AG08396 (cell line): ENCODE measurements around the gene GOSR2.
"Not testable (repeated sequence)": the region's sequence is repeated elsewhere in the genome, so short reads cannot be mapped to it uniquely, and the experiment has no call there.

Experiments
- DNase-seq: peaks from one replicate; pipeline ENCODE4 v3.0.0; 2012; ENCODE audit warnings: low spot score, mixed read lengths

GOSR2 gene

GRCh38 chr17:46964315-46965265 lies 41.6 kb downstream of the GOSR2 start:
- DNase-seq = peak; percentile 47

GRCh38 chr17:46968224-46968834 lies 45.4 kb downstream of the GOSR2 start:
- no peak for DNase-seq

GRCh38 chr17:46968896-46969295 lies 45.9 kb downstream of the GOSR2 start:
- no peak for DNase-seq

GRCh38 chr17:46971647-46972300 lies 48.8 kb downstream of the GOSR2 start:
- no peak for DNase-seq

GRCh38 chr17:46972346-46972745 lies 49.4 kb downstream of the GOSR2 start:
- DNase-seq = no peak

GRCh38 chr17:46974086-46974485 lies 51.1 kb downstream of the GOSR2 start:
- no peak for DNase-seq

GRCh38 chr17:46975287-46975686 lies 52.3 kb downstream of the GOSR2 start:
- no peak for DNase-seq

GRCh38 chr17:46976626-46977270 lies 53.8 kb downstream of the GOSR2 start:
- no peak for DNase-seq

- no peak for DNase-seq
Observed at GRCh38 chr17:46977348-46977747, 54.4 kb downstream of the GOSR2 start.

GRCh38 chr17:46977750-46978488 lies 55.0 kb downstream of the GOSR2 start:
- no peak for DNase-seq

- DNase-seq = no peak
Observed at GRCh38 chr17:46978489-46979146, 55.7 kb downstream of the GOSR2 start.

- DNase-seq = peak; percentile 48
Observed at GRCh38 chr17:46979147-46979863, 56.3 kb downstream of the GOSR2 start, which contains the start of gene RPRML. Gene RPRML (minus strand): TSS chr17:46979253. CDS start chr17:46979007, 246 bp downstream.

- no peak for DNase-seq
Observed at GRCh38 chr17:46982577-46982976, 59.6 kb downstream of the GOSR2 start.

- DNase-seq = no peak
Observed at GRCh38 chr17:46983782-46984181, 60.8 kb downstream of the GOSR2 start.

GRCh38 chr17:46984341-46984740 lies 61.4 kb downstream of the GOSR2 start:
- no peak for DNase-seq

GRCh38 chr17:46984892-46985291 lies 61.9 kb downstream of the GOSR2 start:
- DNase-seq = no peak

- DNase-seq = no peak
Observed at GRCh38 chr17:46986366-46986765, 63.4 kb downstream of the GOSR2 start.

GRCh38 chr17:46987927-46988326 lies 65.0 kb downstream of the GOSR2 start:
- DNase-seq = not testable (repeated sequence)

- no peak for DNase-seq
Observed at GRCh38 chr17:46989637-46990431, 66.9 kb downstream of the GOSR2 start.
